ENCODE data around the gene CFAP74. TPM values are rescaled to one million over a fixed set of nuclear protein-coding genes. Genes with fewer than 3 reads are reported as not detected.

CFAP74 gene
- total and polyA plus RNA-seq, 2 experiments from 2014 or later, result not detected

- no peak for TF ChIP-seq EZH2 (IDR thresholded peaks at IDR 0.05; ENCODE audit: borderline replicate concordance)
- TF ChIP-seq EZH2phosphoT487 (IDR thresholded peaks at IDR 0.05; ENCODE audit: low read depth, severe bottlenecking, unreplicated experiment), result no peak
- TF ChIP-seq CTCF (IDR thresholded peaks at IDR 0.05; ENCODE audit: poor library complexity), result no peak
- Histone ChIP-seq H3K4me3 (no peak overlapping the region), H2AFZ (no peak overlapping the region), H3K79me2 (peaks cover 100% of the 10 kb centered on the region), H3K9me3 (ENCODE audit: low read depth) (no peaks in the 10 kb centered on the region), H4K20me1 (ENCODE audit: insufficient read depth, poor library complexity, severe bottlenecking) (peaks cover 100% of the 10 kb centered on the region), H3K4me2 (no peak overlapping the region), H3K9me2 (replicated peaks; ENCODE audit: insufficient read depth) (no peaks in the 10 kb centered on the region), H3K36me3 (replicated peaks; ENCODE audit: insufficient read depth, low read depth) (no peaks in the 10 kb centered on the region), H3K27ac (no peak overlapping the region), H3K4me1 (ENCODE audit: insufficient read depth) (peaks cover 21% of the 10 kb centered on the region), H3K27me3 (no peaks in the 10 kb centered on the region)
- DNase-seq (ENCODE audit: low spot score), result no peak
- 79% methylated on average over 5 of the region's 5 CpGs for WGBS (ENCODE audit: low lambda C conversion rate, missing lambda C conversion rate)
Observed at GRCh38 chr1:1877865-1878436, 125.6 kb downstream of the CFAP74 start.

- 91% methylated on average over 11 of the region's 11 CpGs for WGBS (ENCODE audit: low lambda C conversion rate, missing lambda C conversion rate)
- DNase-seq (ENCODE audit: low spot score), result no peak
- H3K27ac ChIP-seq, result no peak overlapping the region
- no peaks in the 10 kb centered on the region for H3K36me3 ChIP-seq (replicated peaks; ENCODE audit: insufficient read depth, low read depth)
- H3K4me1 ChIP-seq (ENCODE audit: insufficient read depth), result peaks cover 11% of the 10 kb centered on the region
- H2AFZ ChIP-seq, result no peak overlapping the region
- no peak overlapping the region for H3K4me3 ChIP-seq
- peaks cover 100% of the 10 kb centered on the region for H3K79me2 ChIP-seq
- no peak for TF ChIP-seq CTCF (IDR thresholded peaks at IDR 0.05; ENCODE audit: poor library complexity)
- TF ChIP-seq EZH2 (IDR thresholded peaks at IDR 0.05; ENCODE audit: borderline replicate concordance), result no peak
- no peak for TF ChIP-seq EZH2phosphoT487 (IDR thresholded peaks at IDR 0.05; ENCODE audit: low read depth, severe bottlenecking, unreplicated experiment)
- no peak overlapping the region for H3K4me2 ChIP-seq
- H3K9me2 ChIP-seq (replicated peaks; ENCODE audit: insufficient read depth), result no peaks in the 10 kb centered on the region
- no peaks in the 10 kb centered on the region for H3K27me3 ChIP-seq
- peaks cover 100% of the 10 kb centered on the region for H4K20me1 ChIP-seq (ENCODE audit: insufficient read depth, poor library complexity, severe bottlenecking)
- no peaks in the 10 kb centered on the region for H3K9me3 ChIP-seq (ENCODE audit: low read depth)
Observed at GRCh38 chr1:1876335-1876930, 127.2 kb downstream of the CFAP74 start.

GRCh38 chr1:1875932-1876331 lies 127.7 kb downstream of the CFAP74 start:
- H3K4me2 ChIP-seq, result no peak overlapping the region
- WGBS (ENCODE audit: low lambda C conversion rate, missing lambda C conversion rate), result 100% methylated on average over 1 of the region's 1 CpG
- peaks cover 6% of the 10 kb centered on the region for H3K4me1 ChIP-seq (ENCODE audit: insufficient read depth)

More at GRCh38 chr1:1875932-1876331, 127.7 kb downstream of the CFAP74 start:
- Histone ChIP-seq H3K4me3 (no peak overlapping the region), H2AFZ (no peak overlapping the region), H3K27ac (no peak overlapping the region), H3K27me3 (no peaks in the 10 kb centered on the region), H3K79me2 (peaks cover 100% of the 10 kb centered on the region), H4K20me1 (ENCODE audit: insufficient read depth, poor library complexity, severe bottlenecking) (peaks cover 100% of the 10 kb centered on the region), H3K9me3 (ENCODE audit: low read depth) (no peaks in the 10 kb centered on the region), H3K36me3 (replicated peaks; ENCODE audit: insufficient read depth, low read depth) (no peaks in the 10 kb centered on the region), H3K9me2 (replicated peaks; ENCODE audit: insufficient read depth) (no peaks in the 10 kb centered on the region)
- TF ChIP-seq CTCF (IDR thresholded peaks at IDR 0.05; ENCODE audit: poor library complexity), result no peak
- TF ChIP-seq EZH2 (IDR thresholded peaks at IDR 0.05; ENCODE audit: borderline replicate concordance), result no peak
- no peak for DNase-seq (ENCODE audit: low spot score)
